HCT116 (cell line): ENCODE results near the gene OPN4. TPM values are rescaled to one million over a fixed set of nuclear protein-coding genes. Genes with fewer than 3 reads are reported as not detected.

Experiments
- ATAC-seq: fragments of 200-7000 bp; cut with Tn5 transposase; 2 replicates; pipeline ENCODE4 v1.9.1; 2020; ENCODE audit warnings: mild to moderate bottlenecking, moderate library complexity
- BruUV-seq: library from RNA; stranded (reverse); fragments of 400-500 nt; replicated peaks from 2 replicates; lab custom pipeline; 2021; lab: Mats Ljungman, UMichigan
- CTCF ChIA-PET: fragments of 300-600 bp; sonication (Branson Sonifier 250); formaldehyde crosslinking; loops from one replicate; lab custom pipeline; 2021; ENCODE audit warnings: antibody characterized with exemption; lab: Charles Lee
- POLR2A ChIA-PET: fragments of 300-600, 350-600 bp; sonication (Branson Sonifier 250); formaldehyde crosslinking; loops from one replicate; lab custom pipeline; 2021; ENCODE audit warnings: antibody characterized with exemption; lab: Charles Lee
- RAD21 ChIA-PET, 2 experiments: fragments of 300-600 bp; sonication (Branson Sonifier 250); formaldehyde crosslinking; loops; one replicate each; lab custom pipeline; 2023; ENCODE audit warnings: low total read pairs in 2 of 2; ENCODE audit not compliant: uncharacterized antibody in 2 of 2, unreplicated experiment in 2 of 2, low non-redundant PET in 1 of 2; lab: Charles Lee
- DNase-seq: peaks from one replicate; pipeline ENCODE4 v3.0.0-alpha.2; 2010; ENCODE audit warnings: low read depth, low spot score
- H2AFZ ChIP-seq: fragments of 200-600 bp; shearing (Covaris generic), sonication (generic); 2 replicates; pipeline ENCODE4 v1.6.1; 2017; ENCODE audit warnings: low read depth, mixed run types, mixed read lengths, antibody characterized with exemption, low read length; ENCODE audit not compliant: poor library complexity, severe bottlenecking
- H3K27ac ChIP-seq: 2 replicates; pipeline ENCODE4 v1.5.1; 2012; ENCODE audit warnings: low read depth, low read length
- H3K27me3 ChIP-seq: fragments of 200-600 bp; sonication (generic); 2 replicates; pipeline ENCODE4 v1.6.1; 2016; ENCODE audit warnings: mixed run types, low read length, mixed read lengths; ENCODE audit not compliant: insufficient read depth
- H3K36me3 ChIP-seq, 2 experiments: fragments of 200-500 bp in 1 of 2; fragments of 200-600 bp in 1 of 2; sonication (Bioruptor generic) in 1 of 2; sonication (generic) in 1 of 2; 2 replicates each; pipeline versions ENCODE4 v1.5.1 to v1.6.1; 2014 to 2016; ENCODE audit warnings: low read length in 2 of 2, inconsistent platforms in 1 of 2, mixed read lengths in 1 of 2, mixed run types in 1 of 2; ENCODE audit not compliant: insufficient read depth in 2 of 2, control insufficient read depth in 1 of 2
- H3K4me1 ChIP-seq, 2 experiments: fragments of 200-600 bp in 1 of 2; sonication (generic) in 1 of 2; 2 replicates each; pipeline versions ENCODE4 v1.5.1 to v1.6.1; 2012 to 2017; ENCODE audit warnings: low read length in 2 of 2, inconsistent platforms in 1 of 2, mild to moderate bottlenecking in 1 of 2, mixed read lengths in 1 of 2, mixed run types in 1 of 2, moderate library complexity in 1 of 2; ENCODE audit not compliant: insufficient read depth in 2 of 2, control insufficient read depth in 1 of 2
- H3K4me2 ChIP-seq: fragments of 200-600 bp; sonication (generic); 2 replicates; pipeline ENCODE4 v1.6.1; 2017; ENCODE audit warnings: mixed run types, low read length, mixed read lengths
- H3K4me3 ChIP-seq, 2 experiments: fragments of 200-600 bp in 1 of 2; sonication (generic) in 1 of 2; replicated peaks in 1 of 2; 2 replicates each; pipeline ENCODE4 v1.5.1; 2011 to 2016; ENCODE audit warnings: low read length in 2 of 2, control low read depth in 1 of 2, low read depth in 1 of 2, mild to moderate bottlenecking in 1 of 2, mixed read lengths in 1 of 2, mixed run types in 1 of 2
- H3K79me2 ChIP-seq: fragments of 200-600 bp; sonication (generic); 2 replicates; pipeline ENCODE4 v1.6.1; 2017; ENCODE audit warnings: mild to moderate bottlenecking, mixed run types, low read length, moderate library complexity, mixed read lengths; ENCODE audit not compliant: insufficient read depth
- H3K9ac ChIP-seq: fragments of 200-600 bp; sonication (generic); 2 replicates; pipeline ENCODE4 v1.6.1; 2016; ENCODE audit warnings: low read length, mixed read lengths
- H3K9me2 ChIP-seq: fragments of 200-600 bp; sonication (generic), shearing (Covaris generic); 2 replicates; pipeline ENCODE4 v1.6.1; 2017; ENCODE audit warnings: mixed run types, mild to moderate bottlenecking, moderate library complexity; ENCODE audit not compliant: insufficient read depth
- H3K9me3 ChIP-seq, 2 experiments: fragments of 200-500 bp in 1 of 2; fragments of 200-600 bp in 1 of 2; sonication (Bioruptor generic) in 1 of 2; sonication (generic) in 1 of 2; 2 replicates each; pipeline ENCODE4 v1.6.1; 2014 to 2017; ENCODE audit warnings: low read length in 2 of 2, mixed read lengths in 2 of 2, inconsistent platforms in 1 of 2, low read depth in 1 of 2, mild to moderate bottlenecking in 1 of 2, mixed run types in 1 of 2, moderate library complexity in 1 of 2; ENCODE audit not compliant: control insufficient read depth in 1 of 2, insufficient read depth in 1 of 2
- H4K20me1 ChIP-seq: fragments of 200-600 bp; sonication (generic), shearing (Covaris generic); 2 replicates; pipeline ENCODE4 v1.6.1; 2017; ENCODE audit warnings: mixed run types, mild to moderate bottlenecking, moderate library complexity; ENCODE audit not compliant: insufficient read depth
- ATF3 ChIP-seq: IDR thresholded peaks from 2 replicates; pipeline ENCODE4 v1.6.1; 2012
- CBX3 ChIP-seq: IDR thresholded peaks from 2 replicates; pipeline ENCODE4 v1.6.1; 2012; ENCODE audit warnings: low read depth
- CEBPB ChIP-seq: IDR thresholded peaks from 2 replicates; pipeline ENCODE4 v1.6.1; 2012; ENCODE audit warnings: low read depth
- EGR1 ChIP-seq: IDR thresholded peaks from 2 replicates; pipeline ENCODE4 v1.6.1; 2012; ENCODE audit warnings: low read depth
- ELF1 ChIP-seq: IDR thresholded peaks from 2 replicates; pipeline ENCODE4 v1.6.1; 2012; ENCODE audit warnings: low read depth, borderline replicate concordance
- EZH2 ChIP-seq: fragments of 200-600 bp; sonication (generic); IDR thresholded peaks from 2 replicates; pipeline ENCODE4 v1.6.1; 2017; ENCODE audit warnings: antibody characterized with exemption, mixed run types
- EZH2phosphoT487 ChIP-seq: fragments of 200-600 bp; IDR thresholded peaks from 2 replicates; pipeline ENCODE4 v1.6.1; 2018; ENCODE audit warnings: antibody characterized with exemption, borderline replicate concordance
- FOSL1 ChIP-seq: IDR thresholded peaks from 2 replicates; pipeline ENCODE4 v1.6.1; 2012; ENCODE audit warnings: low read depth
- JUND ChIP-seq: IDR thresholded peaks from 2 replicates; pipeline ENCODE4 v1.6.1; 2012
- MAX ChIP-seq: IDR thresholded peaks from 2 replicates; pipeline ENCODE4 v1.6.1; 2012
- POLR2A ChIP-seq: IDR thresholded peaks from 2 replicates; pipeline ENCODE4 v1.7.0; 2011; ENCODE audit warnings: borderline replicate concordance; ENCODE audit not compliant: insufficient read depth, insufficient read length; ENCODE audit errors: extremely low read depth
- POLR2AphosphoS5 ChIP-seq: IDR thresholded peaks from 2 replicates; pipeline ENCODE4 v1.6.1; 2011; ENCODE audit warnings: mild to moderate bottlenecking, low read depth, low read length, moderate library complexity
- RAD21 ChIP-seq: IDR thresholded peaks from 2 replicates; pipeline ENCODE4 v1.6.1; 2012; ENCODE audit warnings: low read depth, mild to moderate bottlenecking
- SP1 ChIP-seq: IDR thresholded peaks from 2 replicates; pipeline ENCODE4 v1.6.1; 2012; ENCODE audit warnings: low read depth
- SRF ChIP-seq: IDR thresholded peaks from 2 replicates; pipeline ENCODE4 v1.6.1; 2012; ENCODE audit warnings: low read depth
- TCF7L2 ChIP-seq: IDR thresholded peaks from 2 replicates; pipeline ENCODE4 v1.7.0; 2011; ENCODE audit warnings: borderline replicate concordance, inconsistent platforms; ENCODE audit not compliant: insufficient read depth, insufficient read length; ENCODE audit errors: extremely low read depth
- ZBTB33 ChIP-seq: IDR thresholded peaks from 2 replicates; pipeline ENCODE4 v1.6.1; 2011; ENCODE audit warnings: mild to moderate bottlenecking, low read length, moderate library complexity; ENCODE audit not compliant: insufficient replicate concordance; ENCODE audit errors: extremely low read depth
- ZFX ChIP-seq: fragments of 450-650 bp; IDR thresholded peaks from 2 replicates; pipeline ENCODE4 v1.6.1; 2017
- ZNF274 ChIP-seq: fragments of 200-500 bp; sonication (Bioruptor generic); IDR thresholded peaks from 2 replicates; pipeline ENCODE4 v1.6.1; 2014; ENCODE audit warnings: mild to moderate bottlenecking, low read depth, low read length, inconsistent platforms
- intact Hi-C: fragments of 100-400 bp; cut with micrococcal nuclease; formaldehyde crosslinking; loops from 2 replicates; pipeline ENCODE4 v1.10.0; 2022
- total RNA-seq: library from RNA; stranded (reverse); gene quantifications from one replicate; pipeline ENCODE4 v1.2.1, GENCODE V29; 2021; ENCODE audit not compliant: unreplicated experiment

OPN4 gene
- total RNA-seq, 1 experiment from 2014 or later, result not detected

- H3K27ac ChIP-seq, result no peak overlapping the region
- TF ChIP-seq CBX3 (no peak), TCF7L2 (no peak), ZNF274 (no peak), ELF1 (no peak), EZH2phosphoT487 (no peak), MAX (no peak), POLR2AphosphoS5 (no peak), ZBTB33 (no peak), EGR1 (no peak), ZFX (no peak), RAD21 (no peak), SRF (no peak), SP1 (no peak), JUND (no peak), POLR2A (no peak), FOSL1 (no peak), CEBPB (no peak), ATF3 (no peak), EZH2 (no peak)
- TF ChIP-seq, all 23 proteins: peak for 0
- no peak overlapping the region for H3K4me2 ChIP-seq
- no peaks in the 10 kb centered on the region for H4K20me1 ChIP-seq
- no peaks in the 10 kb centered on the region for H3K79me2 ChIP-seq
- ChIA-PET RAD21 (no interaction called here), POLR2A (no interaction called here), CTCF (no interaction called here)
- no peaks in the 10 kb centered on the region for H3K4me1 ChIP-seq
- no peak for ATAC-seq
- H3K9ac ChIP-seq, result no peak overlapping the region
- H3K4me3 ChIP-seq, result no peak overlapping the region
- H2AFZ ChIP-seq, result no peak overlapping the region
- no TSS peak for BruUV-seq
- H3K36me3 ChIP-seq, result no peaks in the 10 kb centered on the region
- no peaks in the 10 kb centered on the region for H3K9me3 ChIP-seq
- H3K27me3 ChIP-seq, result no peaks in the 10 kb centered on the region
- DNase-seq, result no peak
- intact Hi-C loops, result no loop called here
- H3K9me2 ChIP-seq, result no peaks in the 10 kb centered on the region
Measured at GRCh38 chr10:86613096-86613495, 41.3 kb upstream of the OPN4 start.
